HG03060 (cell line): ENCODE measurements around the gene GPR155.
A peak's percentile ranks its signal among the peaks of the same experiment; 100 is the strongest.

ENCODE experiments used
- ATAC-seq: cut with Tn5 transposase; IDR thresholded peaks from one replicate; pipeline ENCODE4 v1.9.1; 2021; ENCODE audit warnings: low read depth, moderate number of reproducible peaks; ENCODE audit not compliant: unreplicated experiment

GPR155 gene

GRCh38 chr2:174486563-174487107 is at the start of gene GPR155:
TSS of gene GPR155 (minus strand) at chr2:174487029. CDS start at chr2:174481956, 5,073 bp downstream.
- peak; percentile 30 for ATAC-seq

- ATAC-seq = no peak
Measured at GRCh38 chr2:174535757-174536703, 49.2 kb upstream of the GPR155 start.

GRCh38 chr2:174535083-174535482 is 48.3 kb upstream of the GPR155 start:
- no peak for ATAC-seq

GRCh38 chr2:174529916-174530315 is 43.1 kb upstream of the GPR155 start:
- ATAC-seq = no peak

- no peak for ATAC-seq
Measured at GRCh38 chr2:174527959-174528358, 41.1 kb upstream of the GPR155 start.

GRCh38 chr2:174527101-174527721 is 40.4 kb upstream of the GPR155 start:
- ATAC-seq = no peak

GRCh38 chr2:174524527-174524926 is 37.7 kb upstream of the GPR155 start:
- no peak for ATAC-seq

- ATAC-seq = no peak
Measured at GRCh38 chr2:174522553-174522952, 35.7 kb upstream of the GPR155 start.

- ATAC-seq = no peak
Measured at GRCh38 chr2:174518395-174518794, 31.6 kb upstream of the GPR155 start.

GRCh38 chr2:174516501-174517378 is 29.9 kb upstream of the GPR155 start:
- ATAC-seq = no peak

- ATAC-seq = no peak
Measured at GRCh38 chr2:174512345-174512744, 25.5 kb upstream of the GPR155 start.

GRCh38 chr2:174511580-174512260 is 24.9 kb upstream of the GPR155 start:
- no peak for ATAC-seq

GRCh38 chr2:174510583-174511189 is 23.9 kb upstream of the GPR155 start:
- ATAC-seq = no peak

- no peak for ATAC-seq
Measured at GRCh38 chr2:174503161-174503809, 16.5 kb upstream of the GPR155 start.

- no peak for ATAC-seq
Measured at GRCh38 chr2:174499371-174499770, 12.5 kb upstream of the GPR155 start.

- ATAC-seq = no peak
Measured at GRCh38 chr2:174495365-174496012, 8.7 kb upstream of the GPR155 start.

GRCh38 chr2:174493549-174494331 is 6.9 kb upstream of the GPR155 start:
- peak; percentile 21 for ATAC-seq

- ATAC-seq = peak; percentile 86
Measured at GRCh38 chr2:174492963-174493431, 6.2 kb upstream of the GPR155 start.
